Neural cell (in vitro differentiated cells): ENCODE measurements around the gene CTXN2. TPM values are rescaled to one million over a fixed set of nuclear protein-coding genes. Genes with fewer than 3 reads are reported as not detected.

Experiments
- H2AFZ ChIP-seq: fragments of 200-600, 300-800 bp; sonication (generic), shearing (Covaris generic); 2 replicates; pipeline ENCODE4 v1.6.0; 2014; ENCODE audit warnings: low read depth, mild to moderate bottlenecking, antibody characterized with exemption, low read length, moderate library complexity
- H3F3A ChIP-seq: fragments of 200-600 bp; shearing (Covaris generic); 2 replicates; pipeline ENCODE4 v1.6.1; 2016; ENCODE audit warnings: mild to moderate bottlenecking, moderate library complexity, mixed read lengths, antibody characterized with exemption, low read length; ENCODE audit not compliant: insufficient read depth, poor library complexity, severe bottlenecking
- H3K27ac ChIP-seq: fragments of 200-600, 300-800 bp; sonication (generic), shearing (Covaris generic); 2 replicates; pipeline ENCODE4 v1.5.1; 2014; ENCODE audit warnings: mild to moderate bottlenecking, low read length, moderate library complexity
- H3K27me3 ChIP-seq: fragments of 300-800, 200-600 bp; sonication (generic), shearing (Covaris generic); 2 replicates; pipeline ENCODE4 v1.6.0; 2014; ENCODE audit warnings: mild to moderate bottlenecking, low read depth, low read length, moderate library complexity; ENCODE audit not compliant: insufficient read depth
- H3K36me3 ChIP-seq: fragments of 300-800, 200-600 bp; sonication (generic), shearing (Covaris generic); 2 replicates; pipeline ENCODE4 v1.5.1; 2014; ENCODE audit warnings: mild to moderate bottlenecking, antibody characterized with exemption, low read length, moderate library complexity; ENCODE audit not compliant: insufficient read depth
- H3K4me2 ChIP-seq: fragments of 300-800, 200-600 bp; sonication (generic), shearing (Covaris generic); 2 replicates; pipeline ENCODE4 v1.6.0; 2014; ENCODE audit warnings: mild to moderate bottlenecking, low read length
- H3K4me3 ChIP-seq: fragments of 300-800, 200-600 bp; sonication (generic), shearing (Covaris generic); 2 replicates; pipeline ENCODE4 v1.5.1; 2014; ENCODE audit warnings: mild to moderate bottlenecking, low read length, moderate library complexity
- H3K79me2 ChIP-seq: fragments of 200-600 bp; shearing (Covaris generic); replicated peaks from 2 replicates; pipeline ENCODE4 v1.6.0; 2014; ENCODE audit warnings: mild to moderate bottlenecking, low read length, moderate library complexity; ENCODE audit not compliant: insufficient read depth
- H3K9ac ChIP-seq: fragments of 300-800, 200-600 bp; sonication (generic), shearing (Covaris generic); 2 replicates; pipeline ENCODE4 v1.6.1; 2016; ENCODE audit warnings: mild to moderate bottlenecking, low read length, mixed read lengths
- H3K9me2 ChIP-seq: fragments of 200-600 bp; shearing (Covaris generic); 2 replicates; pipeline ENCODE4 v1.6.1; 2016; ENCODE audit warnings: mild to moderate bottlenecking, low read length, mixed read lengths; ENCODE audit not compliant: insufficient read depth
- H3K9me3 ChIP-seq: fragments of 200-600, 300-800 bp; sonication (generic), shearing (Covaris generic); 2 replicates; pipeline ENCODE4 v1.6.1; 2016; ENCODE audit warnings: mild to moderate bottlenecking, mixed run types, low read length, moderate library complexity, mixed read lengths
- H4K20me1 ChIP-seq: fragments of 200-600 bp; shearing (Covaris generic); 2 replicates; pipeline ENCODE4 v1.6.1; 2016; ENCODE audit warnings: mild to moderate bottlenecking, mixed run types; ENCODE audit not compliant: insufficient read depth
- CTCF ChIP-seq: fragments of 450-650 bp; IDR thresholded peaks from 2 replicates; pipeline ENCODE4 v1.5.1; 2014; ENCODE audit warnings: antibody characterized with exemption, mild to moderate bottlenecking, moderate library complexity; ENCODE audit not compliant: poor library complexity, severe bottlenecking
- EP300 ChIP-seq: fragments of 450-650 bp; conservative IDR thresholded peaks from 2 replicates; pipeline ENCODE4 v1.6.1; 2014; ENCODE audit warnings: antibody characterized with exemption, mild to moderate bottlenecking, moderate library complexity; ENCODE audit not compliant: poor library complexity, severe bottlenecking
- EZH2 ChIP-seq: fragments of 200-600, 300-800 bp; shearing (Covaris generic), sonication (generic); IDR thresholded peaks from 2 replicates; pipeline ENCODE4 v1.6.1; 2014; ENCODE audit warnings: antibody characterized with exemption, low read length, borderline replicate concordance, mild to moderate bottlenecking; ENCODE audit not compliant: insufficient read depth, poor library complexity, severe bottlenecking
- MXI1 ChIP-seq: fragments of 450-650 bp; conservative IDR thresholded peaks from 2 replicates; pipeline ENCODE4 v1.6.1; 2014; ENCODE audit warnings: antibody characterized with exemption, mild to moderate bottlenecking; ENCODE audit not compliant: poor library complexity, severe bottlenecking
- POLR2AphosphoS5 ChIP-seq: IDR thresholded peaks from 2 replicates; pipeline ENCODE4 v1.6.1; 2012
- RAD21 ChIP-seq: fragments of 450-650 bp; conservative IDR thresholded peaks from 2 replicates; pipeline ENCODE4 v1.6.1; 2014; ENCODE audit warnings: antibody characterized with exemption, mild to moderate bottlenecking, moderate library complexity
- REST ChIP-seq: IDR thresholded peaks from 2 replicates; pipeline ENCODE4 v1.6.1; 2012; ENCODE audit warnings: borderline replicate concordance
- SMC3 ChIP-seq: fragments of 450-650 bp; conservative IDR thresholded peaks from 2 replicates; pipeline ENCODE4 v1.6.1; 2014; ENCODE audit warnings: antibody characterized with exemption, mild to moderate bottlenecking, moderate library complexity; ENCODE audit not compliant: poor library complexity
- TAF1 ChIP-seq: IDR thresholded peaks from 2 replicates; pipeline ENCODE4 v1.6.1; 2012; ENCODE audit warnings: low read depth
- polyA plus RNA-seq: library from polyadenylated mRNA; depleted of rRNA; stranded (reverse); fragments of >200 nt; gene quantifications from 2 replicates; pipeline ENCODE4 v1.2.3, GENCODE V29; 2014

The CTXN2 gene
- polyA plus RNA-seq, 1 donor from 2014 or later, result 0.69 TPM

DNA sequence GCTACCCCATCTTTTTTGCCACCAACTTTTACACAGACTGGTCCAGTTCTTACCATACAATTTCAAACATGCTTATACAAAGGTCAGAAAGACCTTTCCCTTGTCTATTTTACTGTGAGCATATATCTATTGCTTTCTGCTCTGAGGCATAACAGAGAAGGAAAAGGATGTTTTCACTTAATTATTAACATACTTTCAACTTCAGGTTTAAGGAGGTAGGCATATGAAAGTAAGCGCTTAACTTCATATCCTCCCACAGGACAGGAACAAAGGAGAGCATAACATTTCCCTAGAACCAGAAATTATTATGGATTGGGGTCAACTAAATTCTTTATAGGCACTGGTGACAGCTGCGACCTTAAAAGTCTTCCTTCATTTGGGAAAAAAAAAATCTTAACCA is 14.5 kb upstream of the CTXN2 start:
- Histone ChIP-seq H3K27me3 (no peaks in the 10 kb centered on the region), H3K9ac (peak overlapping the region; percentile 97), H2AFZ (peak overlapping the region; percentile 93), H3K36me3 (no peaks in the 10 kb centered on the region), H3K79me2 (peaks cover 56% of the 10 kb centered on the region), H3K9me2 (no peaks in the 10 kb centered on the region), H3K4me3 (peak overlapping the region; percentile 82), H3K27ac (peak overlapping the region; percentile 98), H3F3A (peaks cover 18% of the 10 kb centered on the region), H4K20me1 (no peaks in the 10 kb centered on the region), H3K9me3 (no peaks in the 10 kb centered on the region), H3K4me2 (peak overlapping the region; percentile 97)
- no peak for TF ChIP-seq POLR2AphosphoS5
- TF ChIP-seq CTCF, result no peak
- TF ChIP-seq SMC3, result no peak
- no peak for TF ChIP-seq EP300
- TF ChIP-seq REST, result no peak
- no peak for TF ChIP-seq EZH2
- TF ChIP-seq RAD21, result no peak
- TF ChIP-seq TAF1, result no peak
- TF ChIP-seq MXI1, result no peak

- Histone ChIP-seq H3K27ac (peak overlapping the region; percentile 98), H3K79me2 (peaks cover 52% of the 10 kb centered on the region), H3K4me2 (peak overlapping the region; percentile 97), H2AFZ (peak overlapping the region; percentile 93), H4K20me1 (no peaks in the 10 kb centered on the region), H3K9me3 (no peaks in the 10 kb centered on the region), H3K9ac (peak overlapping the region; percentile 97), H3F3A (peaks cover 18% of the 10 kb centered on the region), H3K9me2 (no peaks in the 10 kb centered on the region), H3K36me3 (no peaks in the 10 kb centered on the region), H3K4me3 (peak overlapping the region; percentile 82), H3K27me3 (no peaks in the 10 kb centered on the region)
- no peak for TF ChIP-seq EZH2
- peak; percentile 51 for TF ChIP-seq MXI1
Observed at GRCh38 chr15:48177383-48177765, 14.1 kb upstream of the CTXN2 start.
